Effector memory CD4-positive, alpha-beta T cell (primary cell): Measurements from ENCODE around the gene POU2F3.

Source experiments
- DNase-seq, 3 donors: peaks; one replicate each; pipeline ENCODE4 v3.0.0-alpha.2; 2020
- H3K27ac ChIP-seq: 2 replicates; pipeline ENCODE4 v1.7.0; 2013; ENCODE audit warnings: mild to moderate bottlenecking, low read length, moderate library complexity; ENCODE audit not compliant: insufficient read depth, poor library complexity, severe bottlenecking
- H3K27me3 ChIP-seq: replicated peaks from 2 replicates; pipeline ENCODE4 v1.7.0; 2013; ENCODE audit warnings: mild to moderate bottlenecking, low read length; ENCODE audit not compliant: insufficient read depth, control insufficient read depth, poor library complexity, severe bottlenecking
- H3K36me3 ChIP-seq: 2 replicates; pipeline ENCODE4 v1.7.0; 2013; ENCODE audit warnings: mild to moderate bottlenecking, low read length, moderate library complexity; ENCODE audit not compliant: control insufficient read depth, insufficient read depth
- H3K4me1 ChIP-seq: 2 replicates; pipeline ENCODE4 v1.7.0; 2013; ENCODE audit warnings: low read length, mild to moderate bottlenecking; ENCODE audit not compliant: control insufficient read depth, insufficient read depth, poor library complexity, severe bottlenecking
- H3K4me3 ChIP-seq: 2 replicates; pipeline ENCODE4 v1.7.0; 2013; ENCODE audit warnings: low read length, low read depth, mild to moderate bottlenecking; ENCODE audit not compliant: insufficient read depth, poor library complexity, severe bottlenecking
- H3K9me3 ChIP-seq: 2 replicates; pipeline ENCODE4 v1.7.0; 2013; ENCODE audit warnings: mild to moderate bottlenecking, low read length, moderate library complexity; ENCODE audit not compliant: control insufficient read depth

The POU2F3 gene

GRCh38 chr11:120226242-120226641, 13.7 kb upstream of the POU2F3 start:
- no peak overlapping the region for H3K4me3 ChIP-seq
- no peaks in the 10 kb centered on the region for H3K36me3 ChIP-seq
- H3K4me1 ChIP-seq: no peaks in the 10 kb centered on the region
- H3K27ac ChIP-seq: no peak overlapping the region
- no peaks in the 10 kb centered on the region for H3K27me3 ChIP-seq
- no peak for DNase-seq
- no peaks in the 10 kb centered on the region for H3K9me3 ChIP-seq

- DNase-seq: no peak
- no peaks in the 10 kb centered on the region for H3K9me3 ChIP-seq
- H3K4me1 ChIP-seq: no peaks in the 10 kb centered on the region
Observed at GRCh38 chr11:120226714-120227113, 13.2 kb upstream of the POU2F3 start.

GRCh38 chr11:120227228-120227852, 12.6 kb upstream of the POU2F3 start:
- H3K36me3 ChIP-seq: no peaks in the 10 kb centered on the region
- DNase-seq: no peak
- H3K27me3 ChIP-seq: no peaks in the 10 kb centered on the region
- H3K9me3 ChIP-seq: no peaks in the 10 kb centered on the region
- H3K27ac ChIP-seq: no peak overlapping the region
- H3K4me3 ChIP-seq: no peak overlapping the region
- H3K4me1 ChIP-seq: no peaks in the 10 kb centered on the region

More at GRCh38 chr11:120226714-120227113, 13.2 kb upstream of the POU2F3 start:
- Histone ChIP-seq H3K27me3 (no peaks in the 10 kb centered on the region), H3K4me3 (no peak overlapping the region), H3K36me3 (no peaks in the 10 kb centered on the region), H3K27ac (no peak overlapping the region)

- Histone ChIP-seq H3K36me3 (no peaks in the 10 kb centered on the region), H3K27ac (no peak overlapping the region), H3K27me3 (no peaks in the 10 kb centered on the region), H3K9me3 (no peaks in the 10 kb centered on the region), H3K4me1 (no peaks in the 10 kb centered on the region), H3K4me3 (no peak overlapping the region)
- DNase-seq: no peak
Observed at GRCh38 chr11:120228794-120229384, 11.1 kb upstream of the POU2F3 start.

GRCh38 chr11:120229451-120230424, 10.2 kb upstream of the POU2F3 start:
- H3K9me3 ChIP-seq: no peaks in the 10 kb centered on the region
- DNase-seq: no peak
- no peak overlapping the region for H3K4me3 ChIP-seq
- H3K36me3 ChIP-seq: no peaks in the 10 kb centered on the region
- H3K27ac ChIP-seq: no peak overlapping the region
- H3K4me1 ChIP-seq: no peaks in the 10 kb centered on the region
- no peaks in the 10 kb centered on the region for H3K27me3 ChIP-seq

- no peak for DNase-seq
- Histone ChIP-seq H3K27ac (no peak overlapping the region), H3K27me3 (no peaks in the 10 kb centered on the region), H3K4me3 (no peak overlapping the region), H3K4me1 (no peaks in the 10 kb centered on the region), H3K36me3 (no peaks in the 10 kb centered on the region), H3K9me3 (no peaks in the 10 kb centered on the region)
Observed at GRCh38 chr11:120230433-120231071, 9.4 kb upstream of the POU2F3 start.

- Histone ChIP-seq H3K27me3 (no peaks in the 10 kb centered on the region), H3K36me3 (no peaks in the 10 kb centered on the region)
Observed at GRCh38 chr11:120231963-120232362, 8.0 kb upstream of the POU2F3 start.

GRCh38 chr11:120233207-120233803, 6.6 kb upstream of the POU2F3 start:
- DNase-seq: no peak
- Histone ChIP-seq H3K4me1 (no peaks in the 10 kb centered on the region), H3K4me3 (no peak overlapping the region), H3K36me3 (no peaks in the 10 kb centered on the region), H3K9me3 (no peaks in the 10 kb centered on the region), H3K27me3 (no peaks in the 10 kb centered on the region), H3K27ac (no peak overlapping the region)

More at GRCh38 chr11:120231963-120232362, 8.0 kb upstream of the POU2F3 start:
- H3K9me3 ChIP-seq: no peaks in the 10 kb centered on the region
- H3K4me3 ChIP-seq: no peak overlapping the region
- no peak for DNase-seq
- no peak overlapping the region for H3K27ac ChIP-seq
- no peaks in the 10 kb centered on the region for H3K4me1 ChIP-seq

- DNase-seq: no peak
- H3K4me1 ChIP-seq: no peaks in the 10 kb centered on the region
- H3K9me3 ChIP-seq: no peaks in the 10 kb centered on the region
- no peaks in the 10 kb centered on the region for H3K27me3 ChIP-seq
- no peaks in the 10 kb centered on the region for H3K36me3 ChIP-seq
- H3K27ac ChIP-seq: no peak overlapping the region
- H3K4me3 ChIP-seq: no peak overlapping the region
Observed at GRCh38 chr11:120235024-120235628, 4.8 kb upstream of the POU2F3 start.
